Heart left ventricle (tissue), 13 donors: ENCODE results near the gene DNAJB13.

Experiments
- POLR2A ChIP-seq, 2 donors: fragments of 450-650 bp; IDR thresholded peaks; one replicate each; pipeline ENCODE4 v1.6.1; 2017; ENCODE audit warnings: antibody characterized with exemption in 2 of 2, mild to moderate bottlenecking in 2 of 2, moderate library complexity in 2 of 2
- TF ChIP-seq, protein P1 (sequence below), 12 donors: fragments of 200-600 bp; sonication (generic) in 4 of 12; IDR thresholded peaks; one replicate each; pipeline versions ENCODE4 v1.5.0 to v1.8.0; 2018 to 2022; ENCODE audit warnings: antibody characterized with exemption in 12 of 12, mild to moderate bottlenecking in 5 of 12
- donor health status: ischemic (EF 13 %, LVEDD 7.1; RV severe dilation, severe dysfunction).
- donor health status: DM: no; HTN: yes; CAD: no.
- donor health status: DM: no; HTN: no; CAD: no.
- donor health status: ischemic (EF 25% LVEDD 6.9; RV normal size, moderate dysfunction).
- donor health status: ischemic (EF 25% LVEDD 5.7; RV mildly dilated, moderate dysfunction).
- donor health status: ischemic (EF 35%, LVEDD 5.7; RV mildly dilated, moderate dysfunction).
- donor health status: nonischemic (EF 11% LVEDD 7.7; RV severe dilation, severe dysfunction).
- donor health status: DM: yes; HTN: yes; CAD: no.
- donor health status: PGD.
- donor health status: ischemic (EF 29% LVEDD 5.4; RV normal size, mild dysfunction).
- donor health status: nonischemic (EF 23%, LVEDD 6.1; RV moderate dilation, normal function).

DNA sequence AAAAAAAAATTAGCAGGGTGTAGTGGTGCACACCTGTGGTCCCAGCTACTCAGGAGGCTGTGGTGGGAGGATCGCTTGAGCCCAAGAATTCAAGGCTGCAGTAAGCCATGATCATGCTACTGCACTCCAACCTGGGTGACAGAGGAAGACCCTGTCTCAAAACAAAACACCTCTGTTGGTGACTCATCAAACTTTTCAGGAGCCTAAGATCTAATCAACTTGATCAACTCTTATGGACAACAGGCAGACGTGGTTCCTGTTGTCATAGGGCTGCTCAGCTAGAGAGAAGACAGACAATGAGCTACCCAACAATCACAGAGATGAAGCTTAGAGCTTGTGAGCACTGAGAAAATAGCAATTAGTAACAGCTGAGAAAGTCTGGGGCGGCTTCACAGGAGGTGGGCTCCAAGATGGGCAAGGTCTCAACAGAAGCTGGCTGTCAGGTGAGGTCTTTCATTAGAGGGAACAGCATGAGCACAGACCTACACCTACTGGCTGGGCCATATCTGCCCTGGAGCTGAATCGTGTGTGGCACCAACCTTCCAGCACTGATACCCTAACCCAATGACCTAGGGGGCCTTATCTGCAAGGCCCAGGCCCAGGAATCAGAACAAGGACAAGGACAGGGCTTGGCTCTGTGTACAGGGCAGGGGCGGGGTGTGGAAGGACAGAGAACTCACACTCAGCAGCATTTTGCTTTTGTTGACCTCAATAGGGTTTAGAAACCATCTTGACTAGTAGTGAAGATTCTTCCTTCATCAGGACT, 65.3 kb downstream of the DNAJB13 start:
- TF ChIP-seq, protein P1, sequence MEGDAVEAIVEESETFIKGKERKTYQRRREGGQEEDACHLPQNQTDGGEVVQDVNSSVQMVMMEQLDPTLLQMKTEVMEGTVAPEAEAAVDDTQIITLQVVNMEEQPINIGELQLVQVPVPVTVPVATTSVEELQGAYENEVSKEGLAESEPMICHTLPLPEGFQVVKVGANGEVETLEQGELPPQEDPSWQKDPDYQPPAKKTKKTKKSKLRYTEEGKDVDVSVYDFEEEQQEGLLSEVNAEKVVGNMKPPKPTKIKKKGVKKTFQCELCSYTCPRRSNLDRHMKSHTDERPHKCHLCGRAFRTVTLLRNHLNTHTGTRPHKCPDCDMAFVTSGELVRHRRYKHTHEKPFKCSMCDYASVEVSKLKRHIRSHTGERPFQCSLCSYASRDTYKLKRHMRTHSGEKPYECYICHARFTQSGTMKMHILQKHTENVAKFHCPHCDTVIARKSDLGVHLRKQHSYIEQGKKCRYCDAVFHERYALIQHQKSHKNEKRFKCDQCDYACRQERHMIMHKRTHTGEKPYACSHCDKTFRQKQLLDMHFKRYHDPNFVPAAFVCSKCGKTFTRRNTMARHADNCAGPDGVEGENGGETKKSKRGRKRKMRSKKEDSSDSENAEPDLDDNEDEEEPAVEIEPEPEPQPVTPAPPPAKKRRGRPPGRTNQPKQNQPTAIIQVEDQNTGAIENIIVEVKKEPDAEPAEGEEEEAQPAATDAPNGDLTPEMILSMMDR (IDR thresholded peaks at IDR 0.05): no peak
- TF ChIP-seq POLR2A (IDR thresholded peaks at IDR 0.05): no peak
